ENCODE data around the gene CADM1. TPM values are rescaled to one million over a fixed set of nuclear protein-coding genes. Genes with fewer than 3 reads are reported as not detected.
A peak's percentile ranks its signal among the peaks of the same experiment; 100 is the strongest.

The CADM1 gene
- polyA plus RNA-seq, 1 experiment: 31.8 TPM

GRCh38 chr11:115333121-115333520 is 171.1 kb downstream of the CADM1 start:
- no peak overlapping the region for H3K4me3 ChIP-seq (ENCODE audit: low read depth, low read length)
- no peaks in the 10 kb centered on the region for H3K27me3 ChIP-seq (ENCODE audit: control insufficient read depth, insufficient read depth, low read length)
- DNase-seq (ENCODE audit: low read depth): no peak
- CTCF ChIA-PET: interaction anchor here (0.7 to 2.7 kb wide), 6 partner anchors 8 to 891 kb away, joined by 3 to 9 read pairs (median 6); partner anchors contain the start of gene CADM1
- no peak for TF ChIP-seq CTCF (IDR thresholded peaks at IDR 0.05; ENCODE audit: insufficient read depth, low read depth, low read length)
- POLR2A ChIA-PET: interaction anchor here (0.6 kb wide), 1 partner anchor 10 kb away, joined by 3 read pairs; no protein-coding TSS in a partner anchor
- H3K36me3 ChIP-seq (ENCODE audit: control insufficient read depth, insufficient read depth, low read length): no peaks in the 10 kb centered on the region

GRCh38 chr11:115330684-115331482 is 173.3 kb downstream of the CADM1 start:
- Histone ChIP-seq H3K27me3 (ENCODE audit: control insufficient read depth, insufficient read depth, low read length) (no peaks in the 10 kb centered on the region), H3K4me3 (ENCODE audit: low read depth, low read length) (no peak overlapping the region), H3K36me3 (ENCODE audit: control insufficient read depth, insufficient read depth, low read length) (no peaks in the 10 kb centered on the region)
- DNase-seq (ENCODE audit: low read depth): no peak
- ChIA-PET CTCF (interaction anchor here (0.8 to 1.4 kb wide), 3 partner anchors 8 to 172 kb away, joined by 3 to 4 read pairs (median 3); no protein-coding TSS in a partner anchor), POLR2A (no interaction called here)
- TF ChIP-seq CTCF (IDR thresholded peaks at IDR 0.05; ENCODE audit: insufficient read depth, low read depth, low read length): no peak

GRCh38 chr11:115326526-115326925 is 177.7 kb downstream of the CADM1 start:
- no peak for TF ChIP-seq CTCF (IDR thresholded peaks at IDR 0.05; ENCODE audit: insufficient read depth, low read depth, low read length)
- POLR2A ChIA-PET: no interaction called here
- CTCF ChIA-PET: interaction anchor here (1.0 to 1.8 kb wide), 2 partner anchors 19 to 564 kb away, joined by 3 to 6 read pairs; no protein-coding TSS in a partner anchor
- Histone ChIP-seq H3K36me3 (ENCODE audit: control insufficient read depth, insufficient read depth, low read length) (no peaks in the 10 kb centered on the region), H3K27me3 (ENCODE audit: control insufficient read depth, insufficient read depth, low read length) (no peaks in the 10 kb centered on the region), H3K4me3 (ENCODE audit: low read depth, low read length) (no peak overlapping the region)
- no peak for DNase-seq (ENCODE audit: low read depth)

- H3K27me3 ChIP-seq (ENCODE audit: control insufficient read depth, insufficient read depth, low read length): no peaks in the 10 kb centered on the region
- POLR2A ChIA-PET: no interaction called here
- no peak overlapping the region for H3K4me3 ChIP-seq (ENCODE audit: low read depth, low read length)
- TF ChIP-seq CTCF (IDR thresholded peaks at IDR 0.05; ENCODE audit: insufficient read depth, low read depth, low read length): no peak
- H3K36me3 ChIP-seq (ENCODE audit: control insufficient read depth, insufficient read depth, low read length): no peaks in the 10 kb centered on the region
- no peak for DNase-seq (ENCODE audit: low read depth)
- CTCF ChIA-PET: interaction anchor here (0.7 to 1.8 kb wide), 6 partner anchors 11 to 899 kb away, joined by 3 to 11 read pairs (median 5); no protein-coding TSS in a partner anchor
Observed at GRCh38 chr11:115325523-115325922, 178.7 kb downstream of the CADM1 start.

GRCh38 chr11:115324581-115325432 is 179.4 kb downstream of the CADM1 start:
- Histone ChIP-seq H3K27me3 (ENCODE audit: control insufficient read depth, insufficient read depth, low read length) (no peaks in the 10 kb centered on the region), H3K36me3 (ENCODE audit: control insufficient read depth, insufficient read depth, low read length) (no peaks in the 10 kb centered on the region), H3K4me3 (ENCODE audit: low read depth, low read length) (no peak overlapping the region)
- CTCF ChIA-PET: interaction anchor here (0.6 to 1.8 kb wide), 14 partner anchors 8 to 890 kb away, joined by 3 to 11 read pairs (median 4); no protein-coding TSS in a partner anchor
- DNase-seq (ENCODE audit: low read depth): no peak
- TF ChIP-seq CTCF (IDR thresholded peaks at IDR 0.05; ENCODE audit: insufficient read depth, low read depth, low read length): peak; percentile 81
- POLR2A ChIA-PET: no interaction called here

Data from BJ (cell line).